Islet of Langerhans (tissue), 1 donor: ENCODE results near the gene PLXDC2.
"Not testable (repeated sequence)": the region's sequence is repeated elsewhere in the genome, so short reads cannot be mapped to it uniquely, and the experiment has no call there.

Experiments used
- FAIRE-seq: peaks from one replicate; lab custom pipeline; 2011; peaks lifted over from hg19 to GRCh38; lab: Jason Lieb, UNC

The PLXDC2 gene

DNA sequence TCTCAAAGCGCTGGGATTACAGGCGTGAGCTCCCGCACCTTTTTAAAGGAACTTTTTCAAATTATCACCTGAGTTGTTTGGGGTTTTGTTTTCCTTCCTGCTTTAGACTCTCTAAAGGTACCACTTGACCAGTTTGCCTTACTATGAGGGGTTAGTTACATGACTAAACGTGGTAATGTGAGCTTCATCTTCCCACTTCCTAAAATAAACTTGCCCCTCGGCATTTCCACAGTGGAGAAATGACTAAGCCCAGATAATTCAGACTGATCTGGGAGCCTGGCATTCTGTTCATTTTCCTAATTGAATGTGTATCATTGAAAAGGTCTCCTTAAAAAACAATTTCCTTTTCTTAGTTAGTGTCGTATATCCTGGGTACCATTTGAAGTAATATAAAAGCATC lies 163.4 kb downstream of the PLXDC2 start:
- no peak for FAIRE-seq

- FAIRE-seq, result no peak
These were observed 167.8 kb downstream of the PLXDC2 start for GRCh38 chr10:19983880-19984565.

GRCh38 chr10:19985745-19986144 lies 169.5 kb downstream of the PLXDC2 start:
- FAIRE-seq, result no peak

DNA sequence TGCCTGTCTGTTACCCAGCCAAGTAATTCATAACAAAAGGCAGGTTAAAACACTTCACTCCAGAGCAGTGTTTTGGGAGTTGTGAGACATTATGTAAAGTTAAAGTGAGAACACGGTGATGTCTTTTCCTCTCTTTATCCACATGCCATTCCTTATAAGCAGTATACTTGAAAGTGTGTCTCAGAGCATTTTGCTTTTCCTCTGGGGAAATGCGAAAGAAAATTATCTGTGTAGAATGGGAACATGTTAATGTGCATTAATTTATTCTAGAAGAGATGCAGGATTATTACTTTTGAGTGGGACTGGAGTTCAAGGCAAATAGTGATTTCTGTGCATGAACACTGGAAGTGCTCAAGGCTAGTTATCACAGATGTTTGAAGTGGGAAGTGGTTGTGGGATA lies 170.4 kb downstream of the PLXDC2 start:
- FAIRE-seq, result no peak

- FAIRE-seq, result no peak
These were observed 171.7 kb downstream of the PLXDC2 start for GRCh38 chr10:19987931-19988330.

- FAIRE-seq, result no peak
These were observed 177.6 kb downstream of the PLXDC2 start for GRCh38 chr10:19993714-19994315.

GRCh38 chr10:19998482-19998881 lies 182.2 kb downstream of the PLXDC2 start:
- no peak for FAIRE-seq

GRCh38 chr10:19999431-19999830 lies 183.2 kb downstream of the PLXDC2 start:
- FAIRE-seq, result no peak

GRCh38 chr10:20002026-20002425 lies 185.8 kb downstream of the PLXDC2 start:
- FAIRE-seq, result not testable (repeated sequence)

DNA sequence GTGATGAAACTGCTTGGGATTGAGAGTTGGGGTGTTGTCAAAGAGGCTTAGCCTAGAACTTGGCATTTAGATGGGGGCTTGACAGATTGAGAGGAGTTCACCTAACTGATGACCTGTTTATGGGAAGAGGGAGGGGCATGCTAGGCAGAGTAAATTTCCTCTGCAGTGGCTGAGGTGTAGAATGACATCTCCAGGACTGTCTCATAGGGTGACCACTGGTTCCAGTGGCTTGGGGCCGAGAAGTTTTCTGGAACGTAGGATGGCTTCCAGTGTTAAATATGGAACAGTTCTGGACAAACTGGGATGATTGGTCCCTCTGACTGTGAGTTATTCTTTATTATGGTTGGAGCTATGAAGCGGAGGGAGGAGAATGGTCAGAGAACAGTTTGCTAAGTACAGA lies 186.4 kb downstream of the PLXDC2 start:
- FAIRE-seq, result no peak

DNA sequence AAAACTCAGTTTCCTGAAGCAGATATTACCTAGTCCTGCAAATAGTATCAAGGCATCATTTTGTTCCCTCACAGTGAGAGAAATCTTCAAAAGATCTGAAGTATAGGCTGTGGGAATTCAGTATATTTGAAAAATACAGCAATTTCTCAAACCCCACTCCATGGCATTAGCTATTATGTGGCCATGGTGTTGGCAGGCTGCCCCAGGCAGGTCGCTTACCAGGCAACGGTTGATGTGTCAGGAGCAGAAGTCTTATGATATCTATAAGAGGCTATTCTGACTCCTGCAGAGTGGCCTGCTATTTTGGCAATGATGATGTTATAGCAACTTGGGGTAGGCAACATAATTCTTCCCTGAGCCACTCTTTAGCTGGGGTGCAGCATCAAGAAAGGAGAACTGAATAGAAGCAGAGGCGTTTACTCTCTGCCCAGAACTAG lies 187.9 kb downstream of the PLXDC2 start:
- peak; percentile 78 for FAIRE-seq

GRCh38 chr10:20005638-20006037 lies 189.4 kb downstream of the PLXDC2 start:
- no peak for FAIRE-seq

DNA sequence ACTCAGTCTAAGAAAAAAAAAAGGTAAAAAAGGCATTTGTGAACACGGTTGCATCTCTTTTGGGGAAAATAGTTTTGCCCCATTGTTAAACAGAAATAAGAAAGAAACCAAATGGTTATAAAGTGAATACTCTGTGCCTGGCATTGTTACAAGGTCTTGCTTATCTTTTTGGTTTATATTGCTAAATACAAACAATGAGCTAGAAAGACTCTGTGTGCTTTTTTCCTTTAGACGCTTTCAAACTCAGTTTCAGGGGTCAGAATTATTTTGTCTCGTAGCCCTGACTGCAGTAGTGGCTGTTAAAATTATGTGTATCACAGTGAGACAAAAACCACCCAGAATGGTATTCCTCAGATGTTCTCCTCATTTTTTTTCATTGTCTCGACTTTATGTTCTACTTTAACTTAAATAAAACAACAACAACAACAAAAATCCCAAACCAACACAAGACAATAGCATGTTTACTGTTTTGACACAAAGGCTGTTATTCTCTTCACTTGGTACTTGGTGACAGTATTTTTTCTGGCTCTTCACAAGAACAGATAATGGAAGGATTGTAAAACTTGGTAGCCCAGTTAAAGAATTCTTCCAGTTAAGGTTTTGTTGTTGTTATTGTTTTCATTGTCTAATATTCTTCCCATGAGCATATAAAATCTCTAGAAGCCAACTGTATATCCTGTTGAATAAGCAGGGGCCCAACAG lies 190.1 kb downstream of the PLXDC2 start:
- FAIRE-seq, result no peak

- no peak for FAIRE-seq
These were observed 191.2 kb downstream of the PLXDC2 start for GRCh38 chr10:20007426-20007825.

GRCh38 chr10:20013991-20014750 lies 197.9 kb downstream of the PLXDC2 start:
- FAIRE-seq, result no peak

DNA sequence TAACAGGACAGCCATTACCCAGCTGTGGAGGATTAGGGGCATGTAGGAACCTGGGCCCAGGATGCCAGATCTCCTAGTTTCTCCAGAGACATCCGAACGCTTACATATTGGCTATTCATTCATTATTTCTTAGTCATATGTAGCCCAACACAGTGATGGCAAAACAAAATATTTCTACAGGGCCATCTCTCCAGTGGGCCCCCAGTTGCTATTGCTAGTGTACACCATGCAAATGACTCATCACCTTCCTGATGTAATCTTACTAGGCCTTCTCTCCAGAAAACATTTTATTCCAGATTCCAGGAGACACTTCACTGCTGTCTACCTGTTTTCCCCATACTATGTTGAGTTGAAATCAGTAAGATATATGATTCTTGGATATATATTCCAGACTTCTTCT lies 201.7 kb downstream of the PLXDC2 start:
- FAIRE-seq, result no peak

GRCh38 chr10:20020677-20021076 lies 204.4 kb downstream of the PLXDC2 start:
- FAIRE-seq, result no peak

DNA sequence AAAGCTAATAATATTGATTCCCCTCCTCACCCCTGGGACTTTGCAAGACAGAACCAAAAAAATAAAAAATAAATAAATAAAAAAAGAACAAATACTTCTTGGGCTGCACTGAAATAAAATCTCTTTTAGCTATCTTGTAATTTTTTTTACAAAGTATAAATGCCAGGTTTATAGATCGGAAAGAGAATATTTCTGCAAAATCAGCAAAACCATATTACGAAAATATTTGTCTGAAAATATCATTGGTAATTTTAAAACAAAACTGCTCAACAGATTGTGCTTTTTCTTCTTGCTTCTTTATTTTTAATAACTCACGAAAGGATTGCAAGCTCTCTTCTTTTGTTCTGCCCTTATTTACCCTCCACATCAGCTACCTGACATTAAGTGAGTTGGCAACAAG lies 213.3 kb downstream of the PLXDC2 start:
- FAIRE-seq, result no peak

- FAIRE-seq, result no peak
These were observed 217.2 kb downstream of the PLXDC2 start for GRCh38 chr10:20033476-20033875.

GRCh38 chr10:20034732-20035131 lies 218.5 kb downstream of the PLXDC2 start:
- no peak for FAIRE-seq

DNA sequence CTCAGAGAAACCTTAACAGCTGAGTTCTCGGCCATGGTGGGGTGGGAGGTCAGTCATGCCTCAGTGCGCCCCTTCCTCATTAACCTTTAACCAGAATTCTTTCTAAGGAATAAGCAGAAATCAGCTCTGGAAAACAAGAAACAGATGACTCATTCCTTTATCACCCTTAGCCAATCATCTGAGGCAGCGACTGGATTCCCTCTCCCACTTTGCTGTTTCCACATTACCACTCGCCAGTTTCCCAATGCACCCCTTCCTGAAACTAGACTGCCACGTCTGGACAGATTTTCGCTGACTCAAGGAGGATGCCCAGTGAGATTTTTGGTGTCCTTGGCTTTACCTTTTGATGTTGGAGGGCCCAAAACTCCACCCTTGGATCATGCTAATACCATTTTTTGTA lies 223.8 kb downstream of the PLXDC2 start:
- FAIRE-seq, result no peak

DNA sequence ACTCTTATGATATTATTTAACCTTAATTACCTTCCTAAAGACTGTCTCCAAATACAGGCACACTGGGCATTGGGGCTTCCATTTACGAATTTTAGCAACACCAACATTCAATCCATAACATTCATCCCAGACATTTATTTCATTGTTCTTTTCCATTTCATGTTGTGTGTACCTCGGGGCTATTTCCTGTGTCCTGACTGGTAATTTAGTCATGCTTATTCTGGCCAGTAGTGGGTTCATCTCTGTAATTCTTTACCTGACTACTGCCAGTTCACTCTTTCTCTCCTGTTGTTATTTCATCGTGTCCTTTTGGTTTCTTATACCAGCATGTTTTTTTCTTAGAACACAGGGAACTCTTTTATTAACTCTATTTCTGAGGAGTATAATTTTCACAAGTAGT lies 225.7 kb downstream of the PLXDC2 start:
- no peak for FAIRE-seq

DNA sequence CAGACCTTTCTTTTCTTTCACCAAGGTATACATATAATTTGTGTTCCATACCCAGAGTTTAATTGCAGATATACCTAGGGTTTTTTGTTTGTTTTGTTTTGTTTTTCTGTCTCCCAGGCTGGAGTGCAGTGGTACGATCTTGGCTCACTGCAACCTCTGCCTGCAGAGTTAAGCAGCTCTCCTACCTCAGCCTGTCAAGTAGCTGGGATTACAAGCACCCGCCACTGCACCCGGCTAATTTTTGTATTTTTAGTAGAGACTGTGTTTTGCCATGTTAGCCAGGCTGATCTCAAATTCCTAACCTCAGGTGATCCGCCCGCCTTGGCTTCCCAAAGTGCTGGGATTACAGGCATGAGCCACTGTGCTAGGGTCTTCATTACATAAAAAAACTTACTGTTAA lies 228.9 kb downstream of the PLXDC2 start:
- not testable (repeated sequence) for FAIRE-seq
